Fibroblast of pulmonary artery (primary cell): ENCODE measurements around the gene COL20A1.

ENCODE experiments used
- DNase-seq: peaks from one replicate; pipeline ENCODE4 v3.0.0-alpha.2; 2010; ENCODE audit warnings: low read depth
- H3K4me3 ChIP-seq: replicated peaks from 2 replicates; pipeline ENCODE4 v1.5.1; 2011; ENCODE audit warnings: low read depth, mild to moderate bottlenecking, control low read depth, low read length, moderate library complexity
- TF ChIP-seq, protein P1 (sequence below): IDR thresholded peaks from 2 replicates; pipeline ENCODE4 v1.5.1; 2011; ENCODE audit warnings: mild to moderate bottlenecking, control low read depth, low read length, inconsistent platforms; ENCODE audit errors: missing control alignments

The COL20A1 gene

DNA sequence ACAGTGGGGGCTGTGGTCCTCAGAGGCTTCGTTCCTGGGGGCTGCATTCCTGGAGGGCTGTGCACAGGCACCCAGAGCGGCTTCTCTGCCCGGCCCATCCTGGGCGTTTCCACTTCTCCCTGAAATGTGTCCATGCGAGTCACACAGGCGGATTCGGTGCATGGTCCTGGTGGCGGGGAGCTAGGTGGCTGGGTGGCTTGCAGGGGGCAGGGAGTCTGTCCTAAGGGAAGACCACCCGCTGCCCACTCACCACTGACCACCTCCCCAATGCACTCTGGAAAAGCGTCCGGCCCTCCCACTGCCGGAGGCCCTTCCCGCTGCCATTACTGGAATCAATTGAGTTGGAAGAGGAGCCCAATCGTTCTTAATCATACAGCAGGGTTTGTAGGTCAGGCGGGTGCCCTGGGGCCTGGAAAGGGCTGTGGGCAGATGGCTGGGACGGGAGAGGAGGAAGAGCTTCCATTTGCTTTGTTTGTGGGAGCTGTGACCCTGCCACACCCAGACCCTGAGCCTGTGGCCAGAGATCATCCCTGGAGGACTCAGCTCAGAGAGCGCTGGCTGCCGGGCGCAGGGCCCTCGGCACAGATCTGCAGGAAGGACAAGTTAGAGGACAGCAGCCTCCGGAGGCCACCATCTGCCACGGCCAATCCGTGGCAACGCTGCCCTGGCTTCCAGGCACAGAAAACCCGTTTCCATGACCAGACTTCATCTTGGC is 61.8 kb downstream of the COL20A1 start:
- TF ChIP-seq, protein P1, sequence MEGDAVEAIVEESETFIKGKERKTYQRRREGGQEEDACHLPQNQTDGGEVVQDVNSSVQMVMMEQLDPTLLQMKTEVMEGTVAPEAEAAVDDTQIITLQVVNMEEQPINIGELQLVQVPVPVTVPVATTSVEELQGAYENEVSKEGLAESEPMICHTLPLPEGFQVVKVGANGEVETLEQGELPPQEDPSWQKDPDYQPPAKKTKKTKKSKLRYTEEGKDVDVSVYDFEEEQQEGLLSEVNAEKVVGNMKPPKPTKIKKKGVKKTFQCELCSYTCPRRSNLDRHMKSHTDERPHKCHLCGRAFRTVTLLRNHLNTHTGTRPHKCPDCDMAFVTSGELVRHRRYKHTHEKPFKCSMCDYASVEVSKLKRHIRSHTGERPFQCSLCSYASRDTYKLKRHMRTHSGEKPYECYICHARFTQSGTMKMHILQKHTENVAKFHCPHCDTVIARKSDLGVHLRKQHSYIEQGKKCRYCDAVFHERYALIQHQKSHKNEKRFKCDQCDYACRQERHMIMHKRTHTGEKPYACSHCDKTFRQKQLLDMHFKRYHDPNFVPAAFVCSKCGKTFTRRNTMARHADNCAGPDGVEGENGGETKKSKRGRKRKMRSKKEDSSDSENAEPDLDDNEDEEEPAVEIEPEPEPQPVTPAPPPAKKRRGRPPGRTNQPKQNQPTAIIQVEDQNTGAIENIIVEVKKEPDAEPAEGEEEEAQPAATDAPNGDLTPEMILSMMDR: no peak
- DNase-seq: no peak
- no peak overlapping the region for H3K4me3 ChIP-seq

DNA sequence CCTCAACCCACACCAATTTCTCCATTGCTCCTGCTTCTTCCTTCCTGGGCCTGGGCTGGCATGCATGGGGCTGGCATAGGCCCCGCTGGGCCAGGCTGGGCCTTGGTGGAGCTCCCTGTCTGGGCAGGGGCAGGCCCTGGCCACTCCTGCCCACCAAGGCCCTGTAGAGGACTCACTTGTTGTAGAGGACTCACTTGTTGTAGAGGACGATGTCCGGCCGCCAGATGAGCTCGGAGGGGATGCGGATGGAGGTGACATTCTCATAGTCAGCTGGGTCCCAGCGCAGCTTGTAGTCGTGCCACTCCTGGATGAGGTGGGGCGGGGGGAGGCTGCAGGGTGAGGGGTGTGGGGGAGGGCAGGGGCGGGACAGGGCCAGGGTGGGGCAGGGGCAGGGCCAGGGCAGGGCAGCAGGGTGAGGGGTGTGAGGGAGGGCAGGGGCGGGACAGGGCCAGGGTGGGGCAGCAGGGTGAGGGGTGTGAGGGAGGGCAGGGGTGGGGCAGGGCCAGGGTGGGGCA is 62.9 kb downstream of the COL20A1 start:
- no peak for DNase-seq
- H3K4me3 ChIP-seq: no peak overlapping the region
- TF ChIP-seq, protein P1: no peak

DNA sequence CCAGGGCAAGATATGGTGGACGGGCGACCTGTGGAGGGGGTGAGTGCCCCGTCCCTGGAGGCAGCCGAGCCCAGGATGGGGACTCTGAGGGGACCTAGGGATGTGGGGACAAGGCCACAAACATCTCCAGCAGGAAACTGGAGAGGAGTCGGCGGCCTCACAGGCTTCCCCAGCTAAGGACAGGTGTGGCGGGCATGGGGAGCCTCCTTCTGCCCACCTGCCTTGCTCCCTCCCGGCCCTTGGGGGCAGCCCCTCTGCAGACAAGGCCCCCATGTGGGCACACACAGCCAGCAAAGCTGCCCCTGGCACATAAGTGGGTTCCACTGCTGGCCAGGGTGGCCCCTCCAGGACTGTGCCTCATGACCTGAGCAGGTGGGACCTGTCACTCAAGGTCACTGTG is 63.5 kb downstream of the COL20A1 start:
- DNase-seq: no peak
- TF ChIP-seq, protein P1: no peak
- H3K4me3 ChIP-seq: no peak overlapping the region

DNA sequence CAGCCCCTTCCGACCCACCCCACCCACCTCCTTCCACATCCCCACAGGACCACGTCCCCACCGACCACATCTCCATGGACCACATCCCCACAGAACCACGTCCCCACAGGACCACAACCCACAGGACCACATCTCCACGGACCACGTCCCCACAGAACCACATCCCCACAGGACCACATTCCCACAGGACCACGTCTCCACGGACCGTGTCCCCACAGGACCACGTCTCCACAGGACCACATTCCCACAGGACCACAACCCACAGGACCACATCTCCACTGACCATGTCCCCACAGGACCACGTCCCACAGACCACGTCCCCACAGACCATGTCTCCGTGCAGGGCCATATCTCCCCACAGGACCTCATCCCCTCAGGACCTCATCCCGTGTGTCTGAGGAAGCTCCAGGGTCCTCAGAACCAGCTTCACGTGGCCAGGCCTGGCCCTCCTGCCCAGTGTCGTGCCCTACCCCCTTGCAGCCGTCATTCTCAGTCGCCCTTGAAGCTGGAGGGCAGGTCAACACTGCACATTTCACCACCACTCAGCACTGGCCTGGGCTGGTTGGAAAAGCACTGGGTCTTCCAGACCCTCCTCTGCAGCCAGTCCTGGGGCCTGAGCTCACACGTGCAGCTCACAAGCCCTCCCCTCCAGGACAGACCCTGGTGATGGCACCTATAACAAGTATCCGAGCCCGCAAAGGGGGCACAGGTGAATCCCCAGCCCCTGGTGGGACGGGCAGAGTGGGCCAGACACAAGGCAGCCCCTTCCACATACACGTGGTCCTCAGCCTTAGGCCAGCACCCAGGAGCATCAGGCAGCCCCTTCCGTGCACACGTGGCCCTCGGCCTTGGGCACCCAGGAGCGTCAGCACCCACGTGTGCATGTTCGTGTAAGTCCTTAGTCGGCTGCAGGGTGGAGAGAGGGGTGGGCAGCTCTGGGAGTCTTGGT is 64.2 kb downstream of the COL20A1 start:
- TF ChIP-seq, protein P1: no peak
- no peak overlapping the region for H3K4me3 ChIP-seq
- DNase-seq: no peak

DNA sequence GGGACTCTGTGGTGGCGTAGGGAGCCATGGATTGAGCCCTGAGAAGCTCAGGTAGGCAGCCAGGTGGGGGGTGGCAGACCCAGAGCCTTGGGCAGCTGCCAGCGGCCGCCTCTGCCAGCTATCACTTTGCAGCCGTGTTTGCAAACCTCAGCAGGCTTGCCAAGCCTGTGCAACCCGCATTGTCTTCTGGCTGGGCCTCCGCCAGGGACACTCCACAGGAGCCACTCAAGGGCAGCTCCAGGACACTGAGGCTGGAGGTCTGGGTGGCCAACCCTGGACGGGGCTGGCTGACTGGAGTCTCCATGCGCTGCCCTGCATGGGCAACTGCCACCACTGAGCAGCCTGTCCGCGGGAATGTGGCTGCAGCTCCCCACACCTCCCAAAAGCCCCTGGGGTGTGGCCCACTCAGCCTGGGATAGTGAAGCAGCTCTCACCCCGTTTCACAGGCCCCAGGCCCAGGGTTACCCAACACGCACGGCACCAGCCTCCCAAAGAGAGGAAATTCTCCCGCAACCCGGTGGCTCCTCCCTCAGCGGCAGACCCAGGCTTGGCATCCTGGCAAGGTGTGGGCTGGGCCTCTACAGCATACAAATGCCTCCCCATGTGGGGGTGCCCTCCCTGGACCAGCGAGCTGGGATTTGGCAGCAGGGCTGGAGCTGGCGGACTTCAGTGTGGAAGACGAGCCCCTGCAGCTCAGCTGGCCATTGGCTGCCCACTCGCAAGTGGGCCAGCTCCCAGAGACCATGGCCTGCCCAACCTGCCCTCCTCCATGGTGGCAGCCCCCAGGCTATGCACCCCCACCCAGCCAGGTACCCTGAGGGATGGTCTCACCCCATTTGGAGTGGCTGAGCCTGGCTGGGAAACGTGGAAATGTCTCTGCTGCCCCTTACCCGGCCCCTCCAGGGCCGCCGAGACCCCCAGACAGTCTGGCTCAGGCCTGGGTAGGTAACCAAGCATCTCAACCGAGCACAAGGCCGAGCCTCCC is 65.2 kb downstream of the COL20A1 start:
- no peak overlapping the region for H3K4me3 ChIP-seq
- TF ChIP-seq, protein P1: no peak
- DNase-seq: no peak
